ENCODE data around the gene SACS. TPM values are rescaled to one million over a fixed set of nuclear protein-coding genes. Genes with fewer than 3 reads are reported as not detected.

SACS gene
- total RNA-seq, 6 experiments from 2014 or later, result 1.5 to 5.9 (median 3.3) TPM

DNA sequence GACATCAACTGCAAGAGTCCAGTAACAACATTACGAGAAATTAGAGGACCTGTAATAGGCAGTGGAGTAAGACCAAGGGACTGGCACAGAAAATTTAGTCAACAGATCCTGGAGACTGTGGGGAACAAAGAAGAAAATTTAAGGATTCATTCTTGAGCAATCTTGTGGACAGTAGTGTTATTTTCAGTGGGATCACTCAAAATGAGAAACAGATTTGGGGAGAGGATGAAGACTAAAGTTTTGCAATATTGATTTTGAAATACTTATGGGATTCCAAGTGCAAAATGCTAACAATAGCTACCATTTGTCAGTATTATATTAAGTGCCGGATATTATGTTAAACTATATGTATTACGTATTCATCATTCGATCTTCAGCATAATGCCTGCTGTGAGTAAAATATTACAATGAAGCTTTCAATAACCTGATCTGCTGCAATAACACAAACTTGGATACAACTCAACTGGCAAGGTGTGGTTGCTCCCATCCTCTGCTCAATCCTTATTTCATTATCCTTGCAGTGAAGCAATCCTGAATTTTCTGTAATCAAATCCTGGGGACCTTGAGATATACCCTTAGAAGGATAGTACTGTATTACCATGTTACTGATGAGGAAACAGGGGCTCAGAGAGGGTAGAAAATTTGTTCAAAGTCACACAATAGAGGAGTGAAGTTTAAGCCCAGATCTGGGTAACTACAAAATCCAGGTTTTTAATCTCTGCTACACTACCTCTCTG is 84.2 kb downstream of the SACS start:
- TF ChIP-seq, protein P1, sequence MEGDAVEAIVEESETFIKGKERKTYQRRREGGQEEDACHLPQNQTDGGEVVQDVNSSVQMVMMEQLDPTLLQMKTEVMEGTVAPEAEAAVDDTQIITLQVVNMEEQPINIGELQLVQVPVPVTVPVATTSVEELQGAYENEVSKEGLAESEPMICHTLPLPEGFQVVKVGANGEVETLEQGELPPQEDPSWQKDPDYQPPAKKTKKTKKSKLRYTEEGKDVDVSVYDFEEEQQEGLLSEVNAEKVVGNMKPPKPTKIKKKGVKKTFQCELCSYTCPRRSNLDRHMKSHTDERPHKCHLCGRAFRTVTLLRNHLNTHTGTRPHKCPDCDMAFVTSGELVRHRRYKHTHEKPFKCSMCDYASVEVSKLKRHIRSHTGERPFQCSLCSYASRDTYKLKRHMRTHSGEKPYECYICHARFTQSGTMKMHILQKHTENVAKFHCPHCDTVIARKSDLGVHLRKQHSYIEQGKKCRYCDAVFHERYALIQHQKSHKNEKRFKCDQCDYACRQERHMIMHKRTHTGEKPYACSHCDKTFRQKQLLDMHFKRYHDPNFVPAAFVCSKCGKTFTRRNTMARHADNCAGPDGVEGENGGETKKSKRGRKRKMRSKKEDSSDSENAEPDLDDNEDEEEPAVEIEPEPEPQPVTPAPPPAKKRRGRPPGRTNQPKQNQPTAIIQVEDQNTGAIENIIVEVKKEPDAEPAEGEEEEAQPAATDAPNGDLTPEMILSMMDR (IDR thresholded peaks at IDR 0.05), result no peak
- no peak for TF ChIP-seq POLR2A (IDR thresholded peaks at IDR 0.05)
- intact Hi-C loops (cut with DNase I), result no loop called here
- Histone ChIP-seq H3K4me3 (no peak overlapping the region), H3K27me3 (no peaks in the 10 kb centered on the region), H3K36me3 (no peaks in the 10 kb centered on the region), H3K4me1 (no peaks in the 10 kb centered on the region), H3K9me3 (no peaks in the 10 kb centered on the region), H3K27ac (no peak overlapping the region)
- ATAC-seq, result no peak
- WGBS (ENCODE audit: insufficient coverage, low coverage, low lambda C conversion rate, missing lambda C conversion rate), result 93% methylated on average over 4 of the region's 4 CpGs
- no peak for DNase-seq

DNA sequence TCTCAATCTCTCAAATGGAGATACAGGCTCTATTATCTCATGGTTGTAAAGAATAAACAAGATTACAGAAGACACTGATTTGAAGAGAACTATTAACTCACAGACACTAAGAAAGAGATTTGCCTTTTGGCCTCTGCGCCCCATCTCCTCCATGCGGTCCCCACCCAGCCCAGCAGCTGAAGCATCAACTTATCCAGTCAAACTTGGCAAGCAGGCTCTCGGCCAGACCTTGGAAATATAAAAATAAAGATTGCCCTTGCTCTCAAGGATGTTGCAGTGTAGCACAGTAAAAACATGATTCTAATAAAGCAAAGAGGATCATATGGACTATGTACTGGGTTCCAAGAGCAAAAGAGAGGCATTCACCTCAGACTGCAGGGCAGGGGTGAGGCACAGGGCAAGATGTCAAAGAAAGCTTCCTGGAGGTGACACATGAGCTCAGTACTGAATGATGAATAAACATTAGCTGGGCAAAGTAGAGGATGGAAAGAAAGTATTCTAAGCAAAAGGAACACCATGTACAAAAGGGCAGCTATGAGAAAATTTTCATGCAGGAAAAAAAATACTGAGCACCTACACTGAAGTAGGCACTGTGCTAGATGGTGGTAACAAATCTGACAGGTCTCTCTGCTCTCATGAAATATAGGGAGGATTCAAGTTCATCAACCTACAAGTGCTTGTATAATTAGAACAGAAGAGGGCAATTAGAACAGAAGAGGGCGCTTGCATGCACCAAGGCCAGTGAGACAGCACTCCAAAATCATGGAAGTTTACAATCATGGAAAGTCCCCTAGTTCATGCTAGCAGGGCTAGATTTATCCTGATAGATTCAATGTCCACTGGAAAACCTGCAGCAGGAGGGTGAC is 85.0 kb downstream of the SACS start:
- no peaks in the 10 kb centered on the region for H3K9me3 ChIP-seq
- no peaks in the 10 kb centered on the region for H3K27me3 ChIP-seq
- H3K4me3 ChIP-seq, result no peak overlapping the region
- H3K27ac ChIP-seq, result no peak overlapping the region
- DNase-seq (no peak), ATAC-seq (no peak)
- H3K4me1 ChIP-seq, result no peaks in the 10 kb centered on the region
- 74% methylated on average over 4 of the region's 4 CpGs for WGBS (ENCODE audit: insufficient coverage, low coverage, low lambda C conversion rate, missing lambda C conversion rate)
- intact Hi-C loops (cut with DNase I), result no loop called here
- no peaks in the 10 kb centered on the region for H3K36me3 ChIP-seq
- TF ChIP-seq, protein P1 (IDR thresholded peaks at IDR 0.05), result no peak
- no peak for TF ChIP-seq POLR2A (IDR thresholded peaks at IDR 0.05)

DNA sequence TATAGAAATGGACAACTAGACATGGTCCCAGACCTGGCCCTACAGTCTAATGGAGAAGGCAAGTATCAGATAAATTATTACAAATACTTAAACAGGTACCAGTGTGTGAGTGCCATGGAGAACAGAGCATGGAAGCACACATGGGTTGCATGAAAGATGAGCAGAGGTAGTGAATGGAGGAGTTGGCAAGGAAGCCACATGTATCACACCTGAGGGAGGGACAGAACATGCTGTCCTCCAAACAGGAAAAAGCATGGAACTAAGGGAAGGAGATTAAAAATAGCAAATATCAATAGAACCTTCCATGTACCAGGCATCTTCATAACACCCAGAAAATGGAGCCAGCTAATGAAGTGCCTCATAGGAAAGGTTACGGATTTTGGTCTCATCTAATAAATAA is 85.9 kb downstream of the SACS start:
- Histone ChIP-seq H3K9me3 (no peaks in the 10 kb centered on the region), H3K27me3 (no peaks in the 10 kb centered on the region), H3K36me3 (no peaks in the 10 kb centered on the region), H3K4me3 (no peak overlapping the region), H3K27ac (no peak overlapping the region), H3K4me1 (no peaks in the 10 kb centered on the region)
- TF ChIP-seq, protein P1 (IDR thresholded peaks at IDR 0.05), result no peak
- no peak for TF ChIP-seq POLR2A (IDR thresholded peaks at IDR 0.05)
- ATAC-seq (no peak), DNase-seq (no peak)
- intact Hi-C loops (cut with DNase I), result no loop called here
- 100% methylated on average over 1 of the region's 1 CpG for WGBS (ENCODE audit: insufficient coverage, low coverage, low lambda C conversion rate, missing lambda C conversion rate)

DNA sequence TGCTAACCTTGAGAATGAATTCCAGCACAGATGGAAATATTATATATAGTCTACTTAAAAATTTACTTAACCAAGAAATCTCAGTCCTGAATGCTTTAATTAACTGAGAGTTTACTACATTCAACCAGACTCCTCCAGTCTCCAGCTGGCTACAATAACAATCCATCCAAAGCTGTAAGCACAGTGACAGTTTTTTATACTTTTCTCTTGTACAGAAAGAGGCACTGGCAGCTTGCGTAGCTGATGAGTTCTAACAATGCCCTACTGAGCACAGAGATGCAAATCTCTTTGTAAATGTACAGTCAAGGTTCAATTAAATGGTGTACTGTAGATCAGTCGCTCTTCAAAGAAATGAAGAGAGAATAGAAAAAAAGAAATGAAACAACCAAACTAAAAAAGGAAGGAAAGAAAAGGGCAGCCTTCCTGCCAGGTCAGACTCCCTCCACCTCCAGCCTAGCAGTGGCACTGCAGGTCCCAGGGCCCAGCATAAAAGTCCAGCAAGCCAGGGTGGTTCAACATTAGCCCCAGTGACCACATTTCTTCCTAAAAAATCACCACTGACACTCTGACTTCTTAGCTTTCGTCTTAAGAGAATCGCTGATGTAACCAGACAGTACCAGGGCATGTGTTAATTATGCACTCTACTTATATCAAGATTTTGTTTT is 88.4 kb downstream of the SACS start:
- Histone ChIP-seq H3K36me3 (peaks cover 0 to under 1% (median 0%) of the 10 kb centered on the region in 4 donors), H3K9me3 (no peaks in the 10 kb centered on the region), H3K4me3 (no peak overlapping the region), H3K27ac (no peak overlapping the region), H3K4me1 (no peaks in the 10 kb centered on the region), H3K27me3 (no peaks in the 10 kb centered on the region)
- 85% methylated on average over 4 of the region's 4 CpGs for WGBS (ENCODE audit: insufficient coverage, low coverage, low lambda C conversion rate, missing lambda C conversion rate)
- intact Hi-C loops (cut with DNase I), result no loop called here
- ATAC-seq (no peak), DNase-seq (no peak)
- TF ChIP-seq POLR2A (IDR thresholded peaks at IDR 0.05), result no peak
- TF ChIP-seq, protein P1 (IDR thresholded peaks at IDR 0.05), result no peak
